Stimulated activated CD4-positive, alpha-beta T cell treated with anti-CD3 and anti-CD28 coated beads, Interleukin-2, amount 100 ng/mL, for 48 hours (primary cell): ENCODE results near the gene IL17RE.
"Not testable (repeated sequence)": the region's sequence is repeated elsewhere in the genome, so short reads cannot be mapped to it uniquely, and the experiment has no call there.

Experiments used
- DNase-seq, 2 donors: peaks; one replicate each; pipeline ENCODE4 v3.0.0-alpha.2; 2020

Gene IL17RE

DNA sequence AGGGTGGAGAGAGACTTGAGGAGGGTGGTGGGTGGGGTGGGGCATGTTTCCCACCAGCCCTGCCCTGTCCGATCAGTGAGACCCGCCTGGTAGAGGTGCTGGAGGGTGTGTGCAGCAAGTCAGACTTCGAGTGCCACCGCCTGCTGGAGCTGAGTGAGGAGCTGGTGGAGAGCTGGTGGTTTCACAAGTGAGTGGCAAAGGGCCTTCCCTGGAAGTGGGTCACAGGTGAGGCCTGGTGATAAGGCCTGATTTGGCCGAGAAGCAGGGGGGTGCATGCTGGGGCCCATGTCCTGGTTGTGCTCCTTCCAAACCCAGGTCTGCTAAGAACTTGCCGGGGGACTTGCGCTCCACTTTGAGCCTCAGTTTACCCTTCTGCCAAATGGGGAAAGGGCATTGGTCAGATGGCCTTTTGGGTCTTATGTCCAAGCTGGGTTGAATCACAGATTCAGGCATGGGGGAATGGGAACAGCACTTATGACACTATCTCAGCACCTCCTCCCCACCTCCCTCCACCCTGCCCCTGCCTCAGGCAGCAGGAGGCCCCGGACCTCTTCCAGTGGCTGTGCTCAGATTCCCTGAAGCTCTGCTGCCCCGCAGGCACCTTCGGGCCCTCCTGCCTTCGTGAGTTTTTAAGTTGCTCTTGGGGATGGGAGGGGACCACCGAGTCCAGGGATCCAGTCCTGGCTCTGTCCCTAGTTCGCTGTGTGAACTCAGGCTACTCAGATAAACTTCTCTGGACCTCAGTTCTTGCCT is 35.0 kb downstream of the IL17RE start:
- DNase-seq: no peak

DNA sequence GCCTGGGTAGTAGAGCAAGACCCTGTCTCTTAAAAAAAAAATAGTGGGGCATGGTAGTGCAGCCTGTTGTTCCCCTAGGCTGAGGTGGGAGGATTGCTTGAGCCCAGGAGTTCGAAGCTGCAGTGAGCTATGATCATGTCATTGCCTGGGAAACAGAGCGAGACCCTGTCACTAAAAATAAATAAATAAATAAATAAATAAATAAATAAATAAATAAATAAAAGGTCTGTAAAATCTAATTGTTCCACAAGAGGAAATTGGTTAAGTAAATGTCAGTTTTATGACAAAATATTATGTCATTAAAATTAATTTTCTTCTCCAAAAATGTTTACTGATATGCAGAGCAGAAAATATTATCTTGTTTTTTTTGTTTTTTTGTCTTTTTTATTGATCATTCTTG is 36.3 kb downstream of the IL17RE start:
- DNase-seq: no peak

DNA sequence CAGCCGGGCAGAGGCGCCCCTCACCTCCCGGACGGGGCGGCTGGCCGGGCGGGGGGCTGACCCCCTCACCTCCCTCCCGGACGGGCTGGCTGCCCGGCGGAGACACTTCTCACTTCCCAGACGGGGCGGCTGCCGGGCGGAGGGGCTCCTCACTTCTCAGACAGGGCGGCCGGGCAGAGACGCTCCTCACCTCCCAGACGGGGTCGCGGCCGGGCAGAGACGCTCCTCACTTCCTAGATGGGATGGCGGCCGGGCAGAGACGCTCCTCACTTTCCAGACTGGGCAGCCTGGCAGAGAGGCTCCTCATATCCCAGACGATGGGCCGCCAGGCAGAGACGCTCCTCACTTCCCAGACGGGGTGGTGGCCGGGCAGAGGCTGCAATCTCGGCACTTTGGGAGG is 37.3 kb downstream of the IL17RE start:
- DNase-seq: not testable (repeated sequence)

DNA sequence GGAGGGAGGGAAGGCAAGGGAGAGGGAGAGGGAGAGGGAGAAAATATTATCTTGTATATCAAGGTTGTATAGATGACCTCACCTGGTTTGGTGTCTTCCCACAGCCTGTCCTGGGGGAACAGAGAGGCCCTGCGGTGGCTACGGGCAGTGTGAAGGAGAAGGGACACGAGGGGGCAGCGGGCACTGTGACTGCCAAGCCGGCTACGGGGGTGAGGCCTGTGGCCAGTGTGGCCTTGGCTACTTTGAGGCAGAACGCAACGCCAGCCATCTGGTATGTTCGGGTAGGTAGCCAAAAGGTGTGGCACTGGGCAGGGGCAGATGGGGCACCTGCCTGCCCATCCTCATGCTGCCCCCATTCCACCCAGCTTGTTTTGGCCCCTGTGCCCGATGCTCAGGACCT is 38.1 kb downstream of the IL17RE start:
- no peak for DNase-seq

DNA sequence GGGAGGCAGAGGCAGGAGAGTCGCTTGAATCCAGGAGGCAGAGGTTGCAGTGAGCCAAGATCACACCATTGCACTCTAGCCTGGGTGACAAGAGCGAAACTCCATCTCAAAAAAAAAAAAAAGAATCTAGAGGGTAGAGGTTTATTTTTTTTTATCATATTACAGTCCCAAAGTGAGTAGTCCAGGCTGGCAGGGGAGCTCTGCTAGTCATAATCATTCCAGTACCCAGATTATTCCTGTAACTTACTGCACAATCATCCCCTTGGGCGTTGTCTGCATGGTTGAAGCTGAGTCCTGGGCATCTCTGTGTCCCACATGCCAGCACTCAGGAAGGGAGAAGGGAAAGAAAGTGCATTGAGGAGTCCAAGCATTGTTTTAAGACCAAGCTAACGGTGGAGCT is 39.5 kb downstream of the IL17RE start:
- no peak for DNase-seq

DNA sequence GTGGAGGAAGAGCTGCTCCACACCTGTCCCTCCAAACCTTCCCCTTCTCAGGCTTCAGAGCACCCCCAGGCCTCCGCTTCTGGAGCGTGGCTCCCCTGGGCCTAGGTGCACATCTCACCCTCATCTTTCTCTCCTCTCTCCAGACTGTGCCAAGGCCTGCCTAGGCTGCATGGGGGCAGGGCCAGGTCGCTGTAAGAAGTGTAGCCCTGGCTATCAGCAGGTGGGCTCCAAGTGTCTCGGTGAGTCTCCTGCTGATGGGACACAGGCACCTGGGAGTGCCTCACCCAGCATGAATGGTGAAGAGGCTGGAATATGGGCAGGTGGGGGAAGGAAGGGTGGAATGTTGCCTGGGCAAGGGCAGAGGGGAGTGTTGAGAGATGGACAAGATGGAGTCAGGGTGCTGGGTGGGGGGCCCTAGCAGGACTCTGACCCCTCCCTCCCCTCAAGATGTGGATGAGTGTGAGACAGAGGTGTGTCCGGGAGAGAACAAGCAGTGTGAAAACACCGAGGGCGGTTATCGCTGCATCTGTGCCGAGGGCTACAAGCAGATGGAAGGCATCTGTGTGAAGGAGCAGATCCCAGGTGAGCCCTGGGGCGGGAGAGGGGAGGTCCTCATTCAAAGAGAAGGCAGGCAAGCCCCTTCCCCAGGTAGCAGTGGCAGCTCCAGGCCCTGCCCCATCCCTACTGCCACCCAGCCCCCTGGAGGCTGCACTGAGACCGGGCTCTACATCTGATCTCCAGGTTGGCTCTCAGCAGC is 40.5 kb downstream of the IL17RE start:
- DNase-seq: no peak

DNA sequence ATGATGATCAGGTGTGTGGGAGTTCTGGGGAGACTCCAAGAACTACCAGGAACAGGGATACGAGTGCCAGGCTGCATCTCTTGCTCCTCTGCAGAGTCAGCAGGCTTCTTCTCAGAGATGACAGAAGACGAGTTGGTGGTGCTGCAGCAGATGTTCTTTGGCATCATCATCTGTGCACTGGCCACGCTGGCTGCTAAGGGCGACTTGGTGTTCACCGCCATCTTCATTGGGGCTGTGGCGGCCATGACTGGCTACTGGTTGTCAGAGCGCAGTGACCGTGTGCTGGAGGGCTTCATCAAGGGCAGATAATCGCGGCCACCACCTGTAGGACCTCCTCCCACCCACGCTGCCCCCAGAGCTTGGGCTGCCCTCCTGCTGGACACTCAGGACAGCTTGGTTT is 41.6 kb downstream of the IL17RE start:
- no peak for DNase-seq

DNA sequence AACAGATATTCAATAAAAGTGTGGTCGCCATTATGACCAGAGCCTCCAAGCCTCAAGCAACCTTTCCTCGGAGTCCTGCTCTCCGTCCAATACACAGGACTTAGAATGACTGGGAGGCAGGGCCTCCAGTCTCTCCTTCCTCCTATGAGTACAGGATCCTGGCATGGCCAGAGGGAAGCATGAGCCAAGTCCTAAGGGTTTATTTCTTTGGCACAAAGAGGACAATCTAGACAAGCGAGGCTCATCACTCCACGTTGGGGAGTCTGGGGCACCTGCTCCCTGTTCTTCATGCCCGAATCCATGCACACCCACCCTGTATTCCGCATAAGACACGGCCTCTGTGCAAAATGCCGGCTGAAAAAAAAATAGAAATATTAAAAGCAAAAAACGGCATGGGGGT is 42.7 kb downstream of the IL17RE start:
- DNase-seq: no peak

DNA sequence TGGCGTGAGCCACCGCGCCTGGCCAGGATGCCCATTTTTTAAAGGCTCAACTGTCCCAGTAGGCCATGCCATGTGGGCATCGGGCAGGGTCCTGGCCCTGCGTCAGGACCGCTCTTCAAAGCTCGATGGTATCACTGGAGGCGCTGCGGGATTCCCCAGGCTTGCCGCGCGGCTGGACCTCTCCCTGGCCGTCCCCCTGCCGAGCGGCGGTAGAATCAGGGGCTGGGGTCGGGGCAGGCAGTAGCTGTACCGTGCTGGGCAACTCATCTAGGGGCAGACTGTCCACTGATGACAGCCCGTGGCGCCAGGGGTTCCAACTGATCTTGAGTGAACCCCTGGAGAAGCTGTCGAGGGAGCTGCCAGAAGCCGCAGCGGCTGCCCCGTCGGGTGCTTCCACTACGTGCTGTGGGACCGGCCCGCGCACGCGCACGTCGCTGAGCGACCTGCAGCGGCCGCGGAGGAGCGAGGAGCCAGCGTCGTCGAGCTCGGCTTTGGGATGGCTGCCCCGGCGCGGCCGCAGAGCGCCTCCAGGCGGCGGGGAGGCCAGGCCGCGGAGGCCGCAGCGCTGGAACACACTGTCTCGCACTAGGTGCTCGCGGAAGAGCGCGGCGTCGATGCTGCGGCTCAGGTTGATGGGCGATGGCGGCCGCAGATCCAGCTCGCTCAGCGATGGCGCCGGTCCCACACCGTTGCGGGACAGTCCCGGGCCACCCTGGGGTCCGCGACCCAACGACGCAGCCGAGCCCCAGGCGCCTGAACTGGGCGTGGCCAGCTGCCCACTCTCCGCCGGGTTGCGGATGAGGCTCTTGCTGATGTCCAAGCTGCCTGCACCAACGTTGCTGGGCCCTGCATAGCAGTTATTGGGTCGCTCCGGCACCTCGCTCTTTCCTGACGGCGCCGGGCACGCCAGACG is 43.7 kb downstream of the IL17RE start:
- peak; percentile 70 to 81 for DNase-seq

DNA sequence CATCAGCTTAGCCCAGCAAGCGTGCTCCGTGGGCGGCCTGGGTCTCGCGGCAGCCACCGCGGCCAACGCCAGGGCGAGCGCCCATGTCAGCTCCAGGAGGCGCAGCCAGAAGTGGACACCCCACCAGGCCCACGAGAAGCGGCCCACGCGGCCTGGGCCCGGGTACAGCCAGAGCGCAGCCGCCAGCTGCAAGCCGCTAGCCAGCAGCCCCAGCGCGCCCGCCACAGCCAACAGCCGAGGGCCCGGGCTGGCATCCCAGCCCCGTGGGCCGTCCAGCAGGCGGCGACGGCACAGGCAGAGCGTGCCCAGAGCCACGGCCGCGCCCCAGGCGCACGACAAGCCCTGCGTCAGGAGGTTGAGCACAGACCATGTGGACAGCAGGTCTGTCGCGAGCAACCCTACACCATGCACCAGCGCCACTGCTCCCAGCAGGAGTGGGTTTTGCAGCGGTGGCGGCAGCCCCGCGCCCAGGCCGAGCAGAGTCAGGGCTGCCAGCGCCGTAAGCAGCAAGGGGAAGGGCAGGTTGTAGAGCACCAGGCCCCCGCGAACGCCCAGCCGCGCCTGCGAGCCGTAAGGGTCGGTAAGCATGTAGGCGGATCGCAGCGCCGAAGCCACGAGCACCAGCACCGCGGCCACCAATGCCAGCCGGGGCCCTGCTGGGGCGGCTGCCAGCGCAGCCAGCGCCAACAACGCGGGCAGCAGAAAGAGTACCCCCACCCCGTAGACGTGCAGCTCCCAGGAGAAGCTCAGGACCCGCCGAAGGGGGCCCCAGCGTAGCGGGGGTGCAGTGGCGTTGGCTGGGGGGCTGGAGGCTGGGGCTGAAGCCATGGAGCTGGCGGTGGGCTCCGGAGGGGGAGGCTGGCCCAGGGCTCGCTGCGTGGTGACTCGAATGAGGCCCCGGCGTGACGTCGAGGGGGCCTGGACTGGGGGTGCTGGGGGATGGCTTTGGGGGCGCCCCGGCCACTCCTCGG is 44.7 kb downstream of the IL17RE start:
- DNase-seq: no peak

DNA sequence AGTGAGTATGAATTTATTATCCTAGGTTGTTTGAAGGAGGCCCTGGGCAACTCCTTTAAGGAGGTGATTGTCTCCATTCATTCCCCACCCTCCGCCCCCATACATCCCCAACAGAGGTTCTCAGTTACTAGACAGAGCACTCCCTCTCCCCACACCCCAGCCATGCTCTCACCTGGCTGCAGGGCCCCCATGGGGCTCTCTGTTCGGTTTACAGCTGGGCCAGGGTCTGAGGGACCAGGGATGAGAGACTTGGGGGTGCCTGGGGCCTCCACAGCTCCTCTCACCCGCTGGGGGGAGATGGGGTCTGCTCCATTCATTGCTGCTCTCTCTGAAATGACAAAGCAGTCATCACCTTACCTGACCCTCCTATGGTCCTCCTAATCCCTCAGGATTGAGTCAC is 45.9 kb downstream of the IL17RE start:
- no peak for DNase-seq

DNA sequence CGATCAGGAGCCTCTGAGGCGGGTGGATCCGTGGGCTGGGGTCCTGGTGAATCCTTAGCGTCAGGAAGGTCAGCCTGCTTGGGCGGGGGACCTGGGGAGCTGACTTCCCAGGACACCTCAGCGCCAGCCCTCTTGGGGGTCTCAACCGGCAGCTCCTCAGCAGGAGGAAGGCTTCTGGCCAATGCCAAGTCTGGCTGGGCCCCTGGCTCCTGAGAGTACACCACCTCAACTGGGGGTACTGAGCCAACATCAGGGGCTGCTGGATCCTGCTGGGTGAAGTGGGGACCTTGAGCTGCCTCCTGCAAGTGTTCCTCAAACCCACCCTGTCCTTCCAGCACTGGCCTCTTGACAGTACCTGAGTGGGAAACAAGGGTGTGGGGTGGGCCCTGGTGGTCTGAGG is 46.5 kb downstream of the IL17RE start:
- DNase-seq: no peak

DNA sequence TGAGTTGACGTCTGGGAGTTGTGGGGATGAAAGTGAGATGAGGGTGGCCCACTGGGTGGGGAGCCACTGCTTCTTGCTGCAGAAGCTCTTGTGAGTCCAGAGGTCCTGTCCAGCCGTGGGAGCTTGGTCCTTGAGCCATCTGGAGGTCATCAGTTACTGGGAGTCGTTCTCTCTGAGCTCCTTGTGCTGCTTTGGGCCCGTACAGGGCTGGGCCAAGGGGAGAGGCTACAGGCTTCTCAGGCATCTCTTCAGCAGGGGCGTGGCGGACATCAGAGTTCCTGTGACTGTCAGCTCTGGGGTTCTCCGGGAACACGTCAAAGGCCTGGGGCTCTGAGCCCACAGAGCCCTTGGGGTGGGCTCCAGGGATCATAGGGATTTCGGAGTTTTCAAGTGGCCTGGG is 47.0 kb downstream of the IL17RE start:
- no peak for DNase-seq

DNA sequence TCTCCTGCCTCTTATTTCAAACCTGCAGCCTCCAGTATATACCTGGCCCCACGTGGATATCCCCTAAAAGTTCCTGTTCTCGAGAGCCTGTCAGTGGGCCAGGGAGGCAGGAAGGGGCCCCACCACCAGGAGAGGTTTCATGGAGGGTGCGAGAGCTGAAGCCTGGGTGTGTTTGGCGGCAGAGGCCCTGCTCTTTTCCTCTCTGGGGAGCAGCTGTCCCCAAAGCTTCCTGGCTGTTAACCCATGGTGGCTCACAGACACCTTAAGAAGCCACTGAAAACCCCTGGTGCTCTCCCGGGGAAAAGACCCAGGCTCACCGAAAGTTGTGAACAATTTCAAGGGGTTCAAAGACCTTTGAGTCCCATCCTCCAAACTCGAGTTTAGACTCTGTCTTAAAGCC is 48.5 kb downstream of the IL17RE start:
- DNase-seq: peak in 1 of 2 donors; percentile 17

DNA sequence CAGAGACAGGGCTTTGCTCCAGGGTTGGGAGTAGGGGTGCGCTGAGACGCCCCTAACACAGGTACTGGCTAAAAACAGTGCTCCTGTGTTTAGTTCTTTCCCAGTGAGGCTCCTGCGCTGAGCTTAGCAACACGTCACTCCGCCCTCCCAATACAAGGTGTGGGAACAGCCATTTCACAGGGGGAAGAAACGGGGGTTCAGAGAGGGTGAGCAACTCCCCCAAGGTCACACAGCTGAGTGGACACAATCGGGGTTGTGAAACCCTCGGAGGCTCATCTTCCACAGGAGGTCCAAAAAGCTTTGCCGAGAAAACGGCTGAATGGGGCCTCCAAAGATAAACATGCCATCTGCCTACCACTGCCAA is 48.9 kb downstream of the IL17RE start:
- no peak for DNase-seq

DNA sequence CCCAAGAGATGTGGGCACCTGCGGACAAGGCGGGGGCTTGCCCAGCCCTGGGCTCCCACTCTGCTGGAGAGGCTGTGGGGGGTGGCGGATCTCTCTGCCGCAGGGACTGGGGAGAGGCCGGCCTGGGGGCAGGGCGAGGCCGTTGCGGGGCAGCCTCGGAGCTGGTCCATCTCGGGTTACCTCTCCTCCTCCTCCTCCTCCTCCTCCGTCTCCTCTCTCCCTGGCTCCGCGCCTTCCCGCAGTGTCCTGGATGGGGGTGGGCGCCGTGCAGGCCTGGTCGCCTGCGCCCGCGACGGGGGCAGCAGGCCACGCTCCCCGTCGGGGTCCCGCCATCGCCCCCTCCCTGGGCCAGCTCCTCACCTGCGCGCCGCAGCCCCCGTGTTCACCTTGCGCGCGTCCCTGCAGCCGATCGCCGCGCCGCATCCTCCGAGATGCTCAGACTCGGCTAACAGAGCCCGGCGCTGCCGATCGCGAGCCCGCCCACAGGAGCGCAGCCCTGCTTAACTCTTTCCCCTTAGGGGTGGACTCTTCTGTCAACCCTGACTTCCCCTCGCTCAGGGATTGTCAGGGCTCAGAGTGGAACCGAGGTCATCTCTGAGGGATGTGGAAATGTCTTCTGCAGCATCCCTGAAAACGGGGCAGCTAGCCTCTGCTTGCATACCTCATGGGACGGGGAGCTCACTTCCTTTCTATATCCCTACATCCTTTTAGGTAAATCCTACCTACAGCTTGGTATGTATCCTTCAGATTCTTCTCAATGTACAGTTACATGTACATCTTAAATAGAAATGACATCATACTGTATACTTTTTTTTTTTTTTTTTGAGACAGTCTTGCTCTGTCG is 49.5 kb downstream of the IL17RE start, which contains the start of gene PRRT3:
Gene PRRT3 (minus strand): TSS at position 447 of the 844 bp plus-strand sequence. CDS start 2,293 bp downstream, outside the sequence.
- DNase-seq: peak; percentile 56 to 64

DNA sequence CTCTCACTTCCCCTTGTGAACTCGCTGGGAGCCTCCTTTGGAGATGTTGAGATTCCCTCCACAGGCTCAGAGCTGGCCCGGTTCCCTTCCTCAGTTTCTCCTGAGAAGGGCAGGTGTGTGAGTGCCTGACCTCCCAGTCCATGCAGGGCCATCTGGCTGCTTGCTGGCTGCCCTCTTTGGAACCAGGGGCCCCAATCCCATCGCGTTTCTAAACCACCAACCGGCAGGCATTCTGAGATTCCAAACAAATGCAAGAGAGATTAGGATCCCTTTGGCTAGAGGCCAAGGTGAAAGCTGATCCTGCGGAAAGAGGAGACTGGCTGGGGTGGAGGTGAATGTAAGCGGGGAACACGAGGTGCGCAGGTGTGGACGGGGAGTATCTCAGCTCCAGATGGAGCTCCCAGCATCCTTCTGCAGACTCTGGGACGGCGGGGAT is 52.4 kb downstream of the IL17RE start:
- no peak for DNase-seq

DNA sequence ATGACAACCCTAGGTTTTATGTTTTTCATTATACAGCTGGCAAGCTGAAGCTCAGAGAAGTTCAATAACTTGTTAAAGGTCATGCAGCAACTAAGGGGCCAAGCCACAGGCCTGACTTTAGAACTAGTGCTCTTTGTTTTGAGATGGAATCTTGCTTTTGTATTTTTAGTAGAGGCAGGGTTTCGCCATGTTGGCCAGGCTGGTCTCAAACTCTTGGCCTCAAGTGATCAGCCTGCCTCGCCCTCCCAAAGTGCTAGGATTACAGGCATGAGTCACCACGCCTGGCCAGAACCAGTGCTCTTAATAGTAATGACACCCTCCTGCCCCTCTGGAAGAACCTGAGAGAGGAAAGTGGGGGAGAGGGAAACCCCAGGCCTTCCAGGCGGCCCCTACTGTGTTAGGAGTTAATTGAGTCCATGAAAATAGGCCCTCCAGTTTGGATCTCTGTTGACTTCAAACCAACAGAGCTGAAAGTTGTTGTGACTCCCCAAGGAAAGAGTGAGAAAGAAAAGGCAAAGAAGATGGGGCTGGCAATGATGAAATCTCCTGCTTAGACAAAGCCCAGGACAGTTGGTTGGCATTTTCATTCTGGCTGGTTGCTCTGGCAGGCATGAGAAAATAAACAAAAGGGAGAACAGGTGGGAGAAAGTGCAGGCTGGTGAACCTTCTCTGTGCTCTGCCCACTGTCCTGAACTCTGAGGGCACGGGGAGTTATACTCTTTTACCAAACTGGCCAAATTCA is 53.1 kb downstream of the IL17RE start:
- no peak for DNase-seq

DNA sequence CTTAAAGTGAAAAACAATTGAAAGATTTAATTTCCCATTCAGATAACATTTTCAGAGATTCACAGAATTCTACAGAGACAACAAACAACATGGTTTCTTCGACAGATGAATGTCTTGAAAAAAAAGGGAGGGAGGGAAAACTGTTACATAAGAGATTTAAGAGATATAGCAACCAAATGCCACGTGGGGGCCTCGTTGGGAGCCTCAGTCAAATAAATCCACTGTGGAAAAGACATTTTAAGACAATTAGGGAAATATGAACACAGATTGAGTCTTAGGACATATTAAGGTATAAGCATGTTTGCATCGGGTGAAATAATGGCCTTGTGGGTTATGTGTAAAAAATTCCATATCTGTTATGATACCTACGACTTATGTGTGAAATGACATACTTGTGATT is 54.6 kb downstream of the IL17RE start:
- no peak for DNase-seq

DNA sequence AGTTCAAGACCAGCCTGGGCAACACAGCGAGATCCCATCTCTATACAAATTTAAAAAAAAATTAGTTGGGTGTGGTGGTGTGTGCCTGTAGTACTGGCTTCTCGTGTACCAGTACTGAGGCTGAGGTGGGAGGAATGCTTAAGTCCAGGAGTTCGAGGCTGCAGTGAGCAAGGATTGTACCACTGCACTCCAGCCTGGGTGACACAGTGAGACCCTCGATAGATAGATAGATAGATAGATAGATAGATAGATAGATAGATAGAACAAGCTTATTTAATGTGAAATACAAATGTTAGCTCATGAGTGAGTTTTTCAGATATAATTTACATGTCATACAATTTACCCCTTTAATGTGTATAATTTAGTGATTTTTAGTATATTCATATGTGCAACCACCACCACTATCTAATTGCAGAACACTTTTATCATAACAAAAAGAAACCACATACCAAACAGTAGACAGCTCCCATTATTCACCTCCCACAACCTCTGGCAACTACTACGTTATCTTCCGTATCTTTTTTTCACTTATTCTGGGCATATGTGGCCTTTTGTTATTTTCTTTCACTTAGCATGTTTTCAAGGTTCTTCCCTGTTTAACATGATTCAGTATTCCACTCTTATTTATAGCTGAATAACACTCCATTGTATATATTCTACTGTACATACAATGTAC is 62.7 kb downstream of the IL17RE start:
- DNase-seq: no peak
